Hematopoietic multipotent progenitor cell treated with erythropoietin and hydrocortisone succinate and interleukin-3 and kit ligand, for 4 days (in vitro differentiated cells): ENCODE measurements around the gene UBE2G2.
A peak's percentile ranks its signal among the peaks of the same experiment; 100 is the strongest.

Experiments
- DNase-seq: peaks from one replicate; pipeline ENCODE4 v3.0.0-alpha.2; 2015

Gene UBE2G2, protein sequence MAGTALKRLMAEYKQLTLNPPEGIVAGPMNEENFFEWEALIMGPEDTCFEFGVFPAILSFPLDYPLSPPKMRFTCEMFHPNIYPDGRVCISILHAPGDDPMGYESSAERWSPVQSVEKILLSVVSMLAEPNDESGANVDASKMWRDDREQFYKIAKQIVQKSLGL

GRCh38 chr21:44801468-44802395 is at the start of gene UBE2G2:
UBE2G2 (minus strand) TSS chr21:44801820; CDS start chr21:44801748, 72 bp downstream.
- peak; percentile 93 for DNase-seq

GRCh38 chr21:44850905-44851657 is 49.5 kb upstream of the UBE2G2 start:
- DNase-seq: no peak

DNA sequence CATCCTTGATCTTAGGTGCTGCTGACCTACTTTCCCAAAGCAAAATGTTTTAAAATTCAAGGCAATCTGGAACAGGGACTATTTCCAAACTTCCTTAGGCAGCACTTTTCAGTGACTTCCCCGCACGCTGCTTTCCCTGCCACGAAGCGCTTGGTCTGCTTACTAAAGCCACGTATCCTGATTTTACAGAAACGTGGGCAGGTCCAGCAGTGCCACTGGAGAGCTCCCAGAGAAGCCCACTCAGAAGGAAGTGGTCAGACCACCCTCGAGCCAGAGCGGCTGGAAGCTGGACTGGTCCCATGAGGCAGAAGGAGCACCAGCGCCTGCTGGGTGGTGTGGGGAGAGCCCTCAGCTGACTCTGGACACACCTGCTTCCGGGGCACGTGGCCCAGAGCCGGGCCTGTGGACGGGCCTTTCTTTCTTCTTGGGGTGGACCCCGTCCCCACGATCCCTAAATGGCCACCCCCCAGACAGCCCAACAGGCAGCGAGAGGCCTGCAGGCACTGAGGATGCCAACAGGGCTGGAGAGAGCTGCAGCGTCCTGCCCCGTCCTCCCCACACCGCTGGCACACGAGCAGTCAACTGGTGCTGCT is 48.7 kb upstream of the UBE2G2 start:
- DNase-seq: no peak

DNA sequence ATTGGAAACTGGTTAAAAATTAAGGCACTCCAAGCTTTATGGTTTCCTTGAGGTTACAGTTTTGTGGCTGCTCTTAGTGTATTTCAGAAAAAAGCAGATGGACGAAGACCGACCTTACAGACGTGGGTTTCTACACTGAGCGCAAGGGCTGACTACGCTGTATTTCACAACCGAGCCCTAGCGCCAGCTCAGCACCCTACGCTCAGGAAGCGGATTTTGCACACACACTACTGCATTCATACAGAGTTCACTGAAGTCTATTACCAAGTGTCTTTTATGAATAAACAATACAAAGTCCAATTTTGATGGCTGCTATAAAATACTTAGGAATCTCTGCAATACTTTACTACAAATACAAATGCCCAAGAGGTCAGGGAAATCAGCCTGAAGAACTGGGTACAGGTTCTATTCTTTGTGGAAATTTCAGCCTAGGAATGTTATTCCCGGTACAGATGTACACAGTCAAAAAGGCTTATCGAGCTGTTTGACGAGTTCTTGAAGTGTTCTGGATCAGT is 48.1 kb upstream of the UBE2G2 start:
- DNase-seq: peak; percentile 46

GRCh38 chr21:44848821-44849521 is 47.4 kb upstream of the UBE2G2 start:
- DNase-seq: no peak

DNA sequence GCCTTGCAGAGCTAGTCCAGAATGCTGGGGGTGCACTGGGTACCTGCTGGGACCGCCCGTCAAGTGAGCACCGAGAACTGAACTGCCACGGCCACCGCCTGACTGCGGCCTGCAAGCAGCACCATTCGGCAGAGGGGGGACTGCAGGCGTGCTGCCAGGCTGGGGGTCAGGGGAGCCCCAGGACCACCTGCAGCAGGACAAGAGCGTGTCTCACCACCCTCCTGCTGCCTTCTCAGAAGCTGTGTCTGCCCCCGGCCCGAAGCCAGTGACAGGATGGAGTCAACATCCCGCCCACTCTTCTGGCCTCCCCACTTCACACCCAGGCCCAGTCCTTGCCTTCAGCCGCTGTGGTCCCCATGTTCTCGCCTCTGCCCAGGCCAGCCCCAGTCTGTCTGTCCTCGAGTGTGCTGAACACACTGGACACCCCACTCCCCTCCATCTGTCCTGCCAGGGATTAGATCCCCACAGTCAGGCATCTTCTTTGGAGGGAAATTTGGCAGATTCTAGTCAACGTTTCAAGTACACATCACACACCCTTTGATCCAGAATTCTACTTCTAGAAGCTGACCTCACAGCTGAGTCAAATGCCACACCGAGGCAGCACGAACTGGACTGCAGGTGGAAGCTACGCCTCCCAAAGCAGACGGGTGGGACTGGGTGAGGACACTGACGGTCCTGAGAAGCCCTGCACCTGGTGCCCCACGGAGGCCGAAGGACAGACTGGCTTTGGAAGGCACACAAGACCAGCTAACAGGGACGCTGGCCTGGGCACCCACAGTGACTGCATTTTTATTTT is 45.8 kb upstream of the UBE2G2 start:
- no peak for DNase-seq

- peak; percentile 85 for DNase-seq
These were observed 45.1 kb upstream of the UBE2G2 start for GRCh38 chr21:44846485-44847260.

DNA sequence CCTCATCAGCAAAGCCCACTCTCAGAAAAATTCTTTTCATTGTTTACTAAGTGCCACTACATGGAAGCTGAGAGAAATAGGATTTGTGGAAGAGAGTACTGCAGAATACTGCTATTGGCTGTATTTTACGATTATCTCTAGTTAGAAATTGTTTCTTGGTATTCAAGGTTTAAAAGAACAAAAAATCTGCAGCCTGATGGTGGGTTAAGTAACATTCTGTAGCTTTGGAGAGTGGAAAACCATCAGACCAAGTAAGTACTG is 44.5 kb upstream of the UBE2G2 start:
- no peak for DNase-seq

DNA sequence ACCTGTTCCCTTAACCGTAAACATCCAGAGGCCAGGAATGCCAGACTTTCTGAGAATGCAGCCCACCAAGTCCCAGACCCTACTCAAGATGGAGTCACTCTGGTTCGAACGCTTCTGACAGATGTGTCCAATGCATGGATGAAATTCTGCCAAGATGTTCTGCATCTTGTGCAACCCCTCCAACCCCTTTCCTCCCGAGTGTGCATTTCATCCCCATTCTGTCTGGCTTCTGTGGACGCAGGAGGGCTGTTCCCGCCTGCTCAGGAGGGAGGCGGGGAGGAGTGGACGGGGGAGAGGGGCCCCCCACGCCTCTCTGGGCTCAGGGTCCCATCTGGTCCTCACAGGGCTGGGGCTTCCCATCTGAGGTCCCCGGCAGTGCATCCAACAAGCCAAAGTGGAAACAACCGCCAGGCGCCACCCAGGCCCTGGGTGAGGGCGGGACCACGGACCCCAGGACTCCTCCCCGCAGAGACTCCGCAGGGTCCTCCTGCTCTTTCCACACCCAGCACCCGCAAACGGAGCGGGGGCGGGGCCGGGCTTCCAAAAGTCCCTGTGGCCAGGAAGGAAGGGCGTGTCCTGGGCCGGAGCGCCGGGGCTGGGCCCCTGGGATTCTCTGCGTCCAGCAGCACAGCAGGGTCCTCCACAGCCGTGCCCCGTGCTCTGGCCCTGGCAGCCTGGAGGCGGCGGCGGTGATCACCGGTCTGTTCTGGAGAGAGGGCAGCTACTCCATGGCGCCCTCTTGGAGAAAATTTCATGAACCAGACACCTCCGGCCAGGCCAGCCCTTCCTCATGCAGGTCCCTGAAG is 44.0 kb upstream of the UBE2G2 start:
- peak; percentile 89 for DNase-seq

DNA sequence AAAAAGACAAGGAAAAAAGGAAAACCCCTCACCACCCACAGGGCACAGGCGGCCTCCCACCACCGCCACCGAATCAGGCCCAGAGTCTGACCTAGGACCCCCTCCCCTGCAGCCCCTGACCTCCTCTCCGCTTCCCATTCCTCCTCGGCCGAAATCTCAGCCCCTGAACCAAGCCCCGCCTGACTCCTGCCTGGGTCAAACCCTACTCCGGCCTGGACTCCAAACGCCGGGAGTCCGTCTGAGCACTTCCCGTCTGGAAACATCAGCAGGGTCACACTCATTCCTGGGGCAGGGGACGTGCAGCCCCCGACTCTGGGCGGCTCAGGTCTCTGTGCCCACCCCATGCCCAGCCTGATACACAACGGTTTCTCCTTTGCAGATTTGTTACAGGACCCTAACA is 42.6 kb upstream of the UBE2G2 start:
- DNase-seq: no peak

DNA sequence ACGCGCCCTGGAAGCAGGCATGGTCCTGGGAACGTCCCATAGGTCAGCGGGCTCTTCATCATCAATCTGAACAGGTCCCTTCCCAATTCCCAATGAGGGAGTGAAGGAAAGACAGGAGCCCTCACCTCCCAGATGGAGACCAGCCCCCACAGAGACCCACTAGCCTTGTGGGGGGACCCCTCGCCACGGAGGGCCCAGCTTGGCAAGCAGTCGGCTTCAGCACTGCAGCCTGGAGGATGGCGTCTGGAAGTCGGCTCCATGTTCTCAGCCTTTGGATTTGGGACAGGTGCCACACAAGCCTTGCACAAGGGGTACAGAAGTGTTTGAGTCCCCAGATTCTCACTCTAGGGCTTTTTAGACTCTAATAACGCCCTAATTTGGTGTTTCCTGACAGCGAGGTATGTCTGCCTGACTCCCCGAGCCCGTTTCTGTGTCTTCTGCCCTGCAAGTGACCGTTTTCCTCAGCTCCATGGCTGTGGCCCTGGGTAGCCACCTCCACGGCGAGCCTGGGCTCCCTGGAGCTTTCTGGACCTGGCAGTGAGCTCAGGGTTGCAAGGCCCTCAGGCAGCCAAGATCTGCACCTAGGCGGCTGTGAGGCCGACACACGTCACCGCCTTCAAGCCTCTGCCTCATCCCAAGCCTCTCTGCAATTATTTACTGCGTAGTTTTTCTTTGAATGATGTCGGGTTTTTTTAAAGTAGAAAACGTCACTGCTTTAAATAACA is 41.3 kb upstream of the UBE2G2 start:
- DNase-seq: no peak

DNA sequence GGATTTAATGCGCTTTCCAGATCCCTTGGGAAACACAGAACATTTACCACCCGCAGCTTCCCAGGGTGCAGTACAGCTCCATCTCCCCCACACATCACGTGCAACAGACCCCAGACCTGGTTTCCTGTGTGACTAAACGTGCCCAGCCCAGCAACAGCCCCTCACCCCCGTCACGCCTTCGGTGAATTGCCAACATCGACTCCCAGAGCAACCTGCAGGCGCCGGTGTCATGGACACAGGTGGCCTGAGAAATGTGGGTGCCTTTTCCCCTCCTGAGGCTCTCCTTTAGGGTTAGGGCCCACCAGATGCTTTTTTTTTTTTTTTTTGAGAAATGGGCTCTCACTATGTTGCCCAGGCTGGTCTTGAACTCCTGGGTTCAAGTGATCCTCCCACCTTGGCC is 40.5 kb upstream of the UBE2G2 start:
- no peak for DNase-seq

- no peak for DNase-seq
These were observed 39.2 kb upstream of the UBE2G2 start for GRCh38 chr21:44840771-44841170.

GRCh38 chr21:44838951-44839350 is 37.3 kb upstream of the UBE2G2 start:
- DNase-seq: no peak

GRCh38 chr21:44838039-44838895 is 36.6 kb upstream of the UBE2G2 start:
- DNase-seq: no peak

DNA sequence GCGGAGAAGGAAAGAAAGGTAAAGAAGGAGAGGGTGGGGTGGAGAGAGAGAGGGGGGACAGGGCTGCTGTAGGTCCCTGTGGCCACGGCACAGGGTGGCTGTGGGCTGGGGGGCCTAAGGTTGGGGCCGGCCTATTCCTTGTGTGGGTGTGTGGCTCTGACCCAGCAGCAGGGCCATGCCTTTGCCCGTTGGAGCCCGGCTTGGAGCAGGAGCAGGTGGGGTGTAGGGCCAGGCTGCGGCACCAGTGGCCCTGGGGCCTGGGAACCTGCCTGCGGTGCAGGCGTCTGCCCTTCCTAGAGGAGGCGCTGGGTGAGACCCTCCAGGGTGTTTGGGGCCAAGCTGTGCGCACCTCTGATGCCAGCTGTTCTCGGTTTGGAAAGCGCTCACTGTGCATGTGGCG is 35.9 kb upstream of the UBE2G2 start:
- DNase-seq: no peak

GRCh38 chr21:44836666-44837471 is 35.2 kb upstream of the UBE2G2 start:
- no peak for DNase-seq

DNA sequence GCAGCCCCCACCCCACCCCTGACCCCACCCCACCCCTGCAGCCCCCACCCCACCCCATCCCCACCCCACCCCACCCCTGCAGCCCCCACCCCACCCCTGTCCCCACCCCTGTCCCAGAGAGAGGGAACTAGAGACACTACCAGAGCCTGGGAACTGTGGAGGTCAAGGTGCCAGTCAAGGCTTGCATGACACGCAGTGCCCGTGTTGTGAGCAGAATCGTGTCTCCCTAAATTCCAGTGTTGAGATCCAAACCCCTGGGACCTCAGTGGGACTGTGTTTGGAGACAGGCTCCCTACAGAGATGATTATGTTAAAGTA is 34.7 kb upstream of the UBE2G2 start:
- no peak for DNase-seq
